GM18502 (cell line): Measurements from ENCODE around the gene TMEM220.

Experiments
- ATAC-seq: cut with Tn5 transposase; IDR thresholded peaks from one replicate; pipeline ENCODE4 v1.9.1; 2021; ENCODE audit warnings: mild to moderate bottlenecking; ENCODE audit not compliant: unreplicated experiment, poor library complexity

The TMEM220 gene

DNA sequence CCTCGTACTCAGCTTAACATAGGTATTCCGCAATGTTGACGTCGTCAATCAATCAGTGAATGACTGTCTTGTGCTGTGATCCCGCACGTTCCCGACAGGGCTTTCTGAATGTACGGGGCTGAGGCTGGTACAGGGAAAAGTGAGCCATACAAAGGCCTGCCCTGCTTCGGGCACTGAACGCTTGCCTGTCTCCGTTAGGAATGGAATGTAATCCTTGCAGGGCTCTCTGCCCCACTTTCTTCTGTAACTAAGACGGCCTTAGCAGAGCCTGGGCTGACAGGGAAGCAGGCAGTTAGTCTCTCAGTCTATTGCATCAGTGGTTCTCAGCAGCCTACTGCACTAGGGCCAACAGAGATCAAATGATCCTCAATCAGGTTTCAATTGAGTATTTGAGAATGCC, 56.5 kb downstream of the TMEM220 start:
- ATAC-seq, result no peak

DNA sequence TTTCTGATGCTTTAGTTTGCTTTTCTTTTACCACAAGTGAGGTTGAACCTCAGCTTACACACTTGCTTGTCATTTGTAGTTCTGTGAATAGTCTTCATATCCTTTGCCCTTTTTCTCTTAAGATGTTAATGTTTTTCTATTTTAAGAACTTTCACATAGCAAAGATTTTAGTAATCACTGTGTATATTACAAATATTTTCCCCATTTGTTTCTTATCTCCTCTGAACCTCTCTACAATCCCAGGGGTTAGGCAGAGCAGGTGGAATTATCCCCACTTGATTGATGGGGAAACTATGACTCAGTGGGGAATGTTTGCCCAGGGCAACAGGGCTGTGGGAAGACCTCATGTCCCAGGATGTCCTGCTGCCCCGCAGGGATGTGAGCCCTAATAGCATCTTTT, 61.0 kb downstream of the TMEM220 start:
- no peak for ATAC-seq

DNA sequence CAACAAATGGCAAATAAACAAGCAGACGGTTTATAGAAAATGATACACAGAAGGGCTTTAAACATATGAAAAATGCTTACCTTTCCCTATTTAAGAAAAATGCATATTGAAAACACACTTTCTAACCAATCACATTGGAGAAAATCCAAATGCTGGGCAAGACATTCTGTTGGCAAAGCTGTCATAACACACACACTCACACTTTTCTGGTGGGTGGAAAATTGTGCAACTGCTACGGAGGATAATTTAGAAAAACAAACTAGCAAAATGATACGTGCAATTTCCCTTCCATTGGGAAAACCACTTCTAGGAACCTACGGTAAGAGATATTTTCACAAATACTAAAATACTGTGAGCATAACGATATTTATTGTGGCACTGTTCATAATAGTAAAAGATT, 62.9 kb downstream of the TMEM220 start:
- no peak for ATAC-seq

DNA sequence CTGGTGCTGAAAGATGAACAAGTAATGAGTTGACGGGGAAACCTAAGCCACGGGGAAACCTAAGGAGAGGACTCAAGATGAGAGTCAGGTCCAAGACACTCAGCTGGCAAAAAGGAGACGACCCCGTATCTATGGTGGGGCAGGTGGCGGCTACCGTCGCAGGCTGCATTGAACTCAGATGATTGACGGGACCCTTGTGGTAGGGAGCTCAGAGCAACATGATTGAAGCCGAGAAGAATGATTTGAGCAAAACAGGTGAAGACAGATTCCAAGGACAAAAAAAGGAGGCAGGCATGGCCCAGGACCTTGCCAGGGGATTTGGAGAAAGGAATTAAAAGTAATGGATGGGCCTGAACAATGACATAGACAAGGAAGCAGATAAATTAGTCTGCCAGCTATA, 65.3 kb downstream of the TMEM220 start:
- ATAC-seq, result no peak
